Mesenchymal stem cell (in vitro differentiated cells and primary cell): ENCODE measurements around the gene CACNA2D3.

ENCODE experiments used
- DNase-seq: peaks from one replicate; pipeline ENCODE4 v3.0.0-alpha.2; 2013
- H2AFZ ChIP-seq: one replicate; pipeline ENCODE4 v1.6.1; 2013; ENCODE audit warnings: low read depth, mild to moderate bottlenecking, control low read depth, inconsistent platforms, low read length, moderate library complexity
- H2AK5ac ChIP-seq: 2 replicates; pipeline ENCODE4 v1.6.1; 2013; ENCODE audit warnings: low read length, moderate library complexity, mild to moderate bottlenecking, inconsistent platforms; ENCODE audit not compliant: severe bottlenecking
- H2BK120ac ChIP-seq: one replicate; pipeline ENCODE4 v1.6.1; 2013; ENCODE audit warnings: low read depth, mild to moderate bottlenecking, inconsistent platforms, low read length, moderate library complexity
- H2BK12ac ChIP-seq, 2 experiments: one replicate each; pipeline ENCODE4 v1.6.1; 2013; ENCODE audit warnings: inconsistent platforms in 2 of 2, low read length in 2 of 2, mild to moderate bottlenecking in 2 of 2, moderate library complexity in 2 of 2, control low read depth in 1 of 2
- H2BK15ac ChIP-seq: one replicate; pipeline ENCODE4 v1.6.1; 2013; ENCODE audit warnings: mild to moderate bottlenecking, low read depth, inconsistent platforms; ENCODE audit not compliant: poor library complexity, severe bottlenecking
- H2BK5ac ChIP-seq: 2 replicates; pipeline ENCODE4 v1.6.1; 2013; ENCODE audit warnings: low read depth, mild to moderate bottlenecking, low read length, control low read depth, inconsistent platforms; ENCODE audit not compliant: poor library complexity, severe bottlenecking
- H3K14ac ChIP-seq, 2 experiments: one replicate each; pipeline ENCODE4 v1.6.1; 2013; ENCODE audit warnings: inconsistent platforms in 2 of 2, low read length in 2 of 2, control low read depth in 1 of 2, mild to moderate bottlenecking in 1 of 2, moderate library complexity in 1 of 2
- H3K18ac ChIP-seq, 2 experiments: one replicate each; pipeline ENCODE4 v1.6.1; 2013; ENCODE audit warnings: inconsistent platforms in 2 of 2, low read length in 2 of 2, control low read depth in 1 of 2, low read depth in 1 of 2, mild to moderate bottlenecking in 1 of 2
- H3K23ac ChIP-seq, 2 experiments: one replicate each; pipeline ENCODE4 v1.6.1; 2013; ENCODE audit warnings: inconsistent platforms in 2 of 2, low read length in 2 of 2, mild to moderate bottlenecking in 2 of 2, moderate library complexity in 2 of 2, control low read depth in 1 of 2
- H3K27ac ChIP-seq: 2 replicates; pipeline ENCODE4 v1.5.1; 2013; ENCODE audit warnings: mild to moderate bottlenecking, moderate library complexity, low read length, control low read depth, inconsistent platforms; ENCODE audit not compliant: poor library complexity, severe bottlenecking
- H3K27me3 ChIP-seq, 2 experiments: 2 replicates each; pipeline versions ENCODE4 v1.6.1 to v1.7.0; 2013; ENCODE audit warnings: low read length in 2 of 2, mild to moderate bottlenecking in 2 of 2, moderate library complexity in 2 of 2, control low read depth in 1 of 2, inconsistent platforms in 1 of 2; ENCODE audit not compliant: control insufficient read depth in 1 of 2, insufficient read depth in 1 of 2
- H3K36me3 ChIP-seq, 2 experiments: 2 replicates each; pipeline versions ENCODE4 v1.6.1 to v1.7.0; 2013; ENCODE audit warnings: low read length in 2 of 2, control low read depth in 1 of 2, inconsistent platforms in 1 of 2, low read depth in 1 of 2, mild to moderate bottlenecking in 1 of 2; ENCODE audit not compliant: insufficient read depth in 2 of 2, control insufficient read depth in 1 of 2
- H3K4ac ChIP-seq, 2 experiments: one replicate each; pipeline ENCODE4 v1.6.1; 2013; ENCODE audit warnings: inconsistent platforms in 2 of 2, low read length in 2 of 2, mild to moderate bottlenecking in 2 of 2, moderate library complexity in 2 of 2, control low read depth in 1 of 2, low read depth in 1 of 2
- H3K4me1 ChIP-seq: 2 replicates; pipeline ENCODE4 v1.6.1; 2013; ENCODE audit warnings: low read depth, low read length, control low read depth; ENCODE audit not compliant: control insufficient read depth, insufficient read depth
- H3K4me2 ChIP-seq: 2 replicates; pipeline ENCODE4 v1.6.1; 2013; ENCODE audit warnings: low read length, mild to moderate bottlenecking, inconsistent platforms; ENCODE audit not compliant: poor library complexity, severe bottlenecking
- H3K4me3 ChIP-seq, 2 experiments: 2 replicates each; pipeline versions ENCODE4 v1.5.1 to v1.7.0; 2013; ENCODE audit warnings: low read length in 2 of 2, mild to moderate bottlenecking in 2 of 2, control low read depth in 1 of 2, low read depth in 1 of 2; ENCODE audit not compliant: insufficient read depth in 1 of 2
- H3K79me1 ChIP-seq: replicated peaks from 2 replicates; pipeline ENCODE4 v1.6.1; 2013; ENCODE audit warnings: mild to moderate bottlenecking, control low read depth, low read length, inconsistent platforms; ENCODE audit not compliant: poor library complexity, severe bottlenecking
- H3K9ac ChIP-seq: 2 replicates; pipeline ENCODE4 v1.7.0; 2013; ENCODE audit warnings: mild to moderate bottlenecking, low read length, moderate library complexity
- H3K9me3 ChIP-seq: 2 replicates; pipeline ENCODE4 v1.7.0; 2013; ENCODE audit warnings: mild to moderate bottlenecking, low read length; ENCODE audit not compliant: control insufficient read depth
- H4K8ac ChIP-seq: one replicate; pipeline ENCODE4 v1.6.1; 2013; ENCODE audit warnings: inconsistent platforms, mild to moderate bottlenecking, low read length, moderate library complexity
- H4K91ac ChIP-seq: one replicate; pipeline ENCODE4 v1.6.1; 2013; ENCODE audit warnings: mild to moderate bottlenecking, low read length, inconsistent platforms
- WGBS: methylation state at CpG from one replicate; pipeline ENCODE4 v1.1.7; 2013; ENCODE audit warnings: mixed read lengths; 5-methylcytosine and 5-hydroxymethylcytosine counted together

CACNA2D3 gene

GRCh38 chr3:55118451-55118850, 996.1 kb downstream of the CACNA2D3 start:
- 100% methylated on average over 2 of the region's 5 CpGs for WGBS

GRCh38 chr3:55119268-55119667, 996.9 kb downstream of the CACNA2D3 start:
- H3K4me2 ChIP-seq, result no peak overlapping the region
- no peak overlapping the region for H4K8ac ChIP-seq
- no peak overlapping the region for H3K4ac ChIP-seq
- 94% methylated on average over 3 of the region's 4 CpGs for WGBS
- peak overlapping the region; percentile 54 for H4K91ac ChIP-seq
- no peaks in the 10 kb centered on the region for H3K4me1 ChIP-seq
- no peak overlapping the region for H3K14ac ChIP-seq
- H2BK12ac ChIP-seq, result no peak overlapping the region
- no peak overlapping the region for H3K9ac ChIP-seq
- no peak overlapping the region for H2BK5ac ChIP-seq
- no peak overlapping the region for H2BK120ac ChIP-seq
- H3K27ac ChIP-seq, result no peak overlapping the region
- no peak overlapping the region for H3K4me3 ChIP-seq
- H2AK5ac ChIP-seq, result no peak overlapping the region
- H3K27me3 ChIP-seq, result no peaks in the 10 kb centered on the region
- no peak overlapping the region for H3K23ac ChIP-seq
- no peak overlapping the region for H2BK15ac ChIP-seq
- H2AFZ ChIP-seq, result no peak overlapping the region
- DNase-seq, result no peak
- H3K36me3 ChIP-seq, result no peaks in the 10 kb centered on the region
- H3K18ac ChIP-seq, result no peak overlapping the region
- no peaks in the 10 kb centered on the region for H3K9me3 ChIP-seq
- H3K79me1 ChIP-seq, result no peaks in the 10 kb centered on the region

More at GRCh38 chr3:55118451-55118850, 996.1 kb downstream of the CACNA2D3 start:
- no peak overlapping the region for H2BK15ac ChIP-seq
- no peak overlapping the region for H2BK5ac ChIP-seq
- no peaks in the 10 kb centered on the region for H3K27me3 ChIP-seq
- no peak overlapping the region for H3K4me2 ChIP-seq
- H4K8ac ChIP-seq, result no peak overlapping the region
- no peaks in the 10 kb centered on the region for H3K36me3 ChIP-seq
- H3K4me3 ChIP-seq, result no peak overlapping the region
- H4K91ac ChIP-seq, result no peak overlapping the region
- no peaks in the 10 kb centered on the region for H3K9me3 ChIP-seq
- H3K18ac ChIP-seq, result no peak overlapping the region
- H2AFZ ChIP-seq, result no peak overlapping the region
- H3K4ac ChIP-seq, result no peak overlapping the region
- no peak for DNase-seq
- H2AK5ac ChIP-seq, result no peak overlapping the region
- no peaks in the 10 kb centered on the region for H3K79me1 ChIP-seq
- H3K23ac ChIP-seq, result no peak overlapping the region
- H3K27ac ChIP-seq, result no peak overlapping the region
- no peaks in the 10 kb centered on the region for H3K4me1 ChIP-seq
- H3K9ac ChIP-seq, result no peak overlapping the region
- no peak overlapping the region for H2BK120ac ChIP-seq
- H3K14ac ChIP-seq, result no peak overlapping the region
- no peak overlapping the region for H2BK12ac ChIP-seq

GRCh38 chr3:55122312-55122711, 1000.0 kb downstream of the CACNA2D3 start:
- Histone ChIP-seq H3K9me3 (no peaks in the 10 kb centered on the region), H2AK5ac (no peak overlapping the region), H3K18ac (no peak overlapping the region), H2BK5ac (no peak overlapping the region), H2AFZ (no peak overlapping the region), H3K9ac (no peak overlapping the region), H2BK120ac (no peak overlapping the region), H4K8ac (no peak overlapping the region), H3K27ac (no peak overlapping the region), H3K36me3 (no peaks in the 10 kb centered on the region), H3K23ac (no peak overlapping the region), H3K27me3 (peaks cover 0 to 9% of the 10 kb centered on the region in 2 experiments), H3K4me1 (no peaks in the 10 kb centered on the region), H3K4me2 (no peak overlapping the region), H3K4ac (no peak overlapping the region), H2BK15ac (no peak overlapping the region), H4K91ac (no peak overlapping the region), H3K14ac (no peak overlapping the region), H3K79me1 (no peaks in the 10 kb centered on the region), H2BK12ac (no peak overlapping the region), H3K4me3 (no peak overlapping the region)
- DNase-seq, result no peak
- WGBS, result 91% methylated on average over 2 of the region's 2 CpGs
